IMR-90 (cell line): ENCODE measurements around the gene CUX1. TPM values are rescaled to one million over a fixed set of nuclear protein-coding genes. Genes with fewer than 3 reads are reported as not detected.

Source experiments
- ATAC-seq: fragments of 200-7000 bp; cut with Tn5 transposase; 2 replicates; pipeline ENCODE4 v1.9.1; 2020; ENCODE audit warnings: low read depth, mild to moderate bottlenecking, moderate library complexity
- BruUV-seq: library from RNA; stranded (reverse); fragments of 400-500 nt; replicated peaks from 2 replicates; lab custom pipeline; 2021; lab: Mats Ljungman, UMichigan
- CTCF ChIA-PET: fragments of 300-600 bp; formaldehyde crosslinking; extraction: SDS; loops from one replicate; lab custom pipeline; 2021; ENCODE audit warnings: antibody characterized with exemption; lab: Yijun Ruan, JAX
- POLR2A ChIA-PET: fragments of 300-600 bp; sonication (Branson Sonifier 250); formaldehyde crosslinking; loops from one replicate; lab custom pipeline; 2022; ENCODE audit warnings: antibody characterized with exemption; ENCODE audit not compliant: unreplicated experiment; lab: Charles Lee
- DNase-seq: peaks from one replicate; pipeline ENCODE4 v3.0.0; 2013
- H2AFZ ChIP-seq: replicated peaks from 2 replicates; pipeline ENCODE3; 2013; ENCODE audit warnings: low read length, mild to moderate bottlenecking; ENCODE audit not compliant: poor library complexity
- H2AK5ac ChIP-seq: 2 replicates; pipeline ENCODE4 v1.6.1; 2013; ENCODE audit warnings: low read depth, low read length, inconsistent platforms
- H2AK9ac ChIP-seq: replicated peaks from 2 replicates; pipeline ENCODE3; 2013; ENCODE audit warnings: mild to moderate bottlenecking, low read depth, low read length, moderate library complexity; ENCODE audit not compliant: poor library complexity
- H2BK120ac ChIP-seq: 2 replicates; pipeline ENCODE4 v1.6.1; 2013; ENCODE audit warnings: low read depth, low read length, inconsistent platforms
- H2BK15ac ChIP-seq: 3 replicates; pipeline ENCODE4 v1.6.1; 2013; ENCODE audit warnings: low read depth, low read length, inconsistent platforms
- H2BK20ac ChIP-seq: 2 replicates; pipeline ENCODE4 v1.6.1; 2013; ENCODE audit warnings: low read depth, mild to moderate bottlenecking, inconsistent platforms, low read length, moderate library complexity
- H2BK5ac ChIP-seq: 2 replicates; pipeline ENCODE4 v1.6.1; 2013; ENCODE audit warnings: mild to moderate bottlenecking, low read depth, low read length, inconsistent platforms; ENCODE audit not compliant: poor library complexity, severe bottlenecking
- H3K14ac ChIP-seq: replicated peaks from 2 replicates; pipeline ENCODE4 v1.6.1; 2013; ENCODE audit warnings: low read depth, low read length, inconsistent platforms
- H3K18ac ChIP-seq: 2 replicates; pipeline ENCODE4 v1.6.1; 2013; ENCODE audit warnings: low read depth, low read length, control low read depth
- H3K23ac ChIP-seq: 2 replicates; pipeline ENCODE4 v1.6.1; 2013; ENCODE audit warnings: low read depth, low read length, inconsistent platforms
- H3K27ac ChIP-seq: 2 replicates; pipeline ENCODE4 v1.5.1; 2013; ENCODE audit warnings: mild to moderate bottlenecking, control low read depth, low read length; ENCODE audit not compliant: insufficient read depth
- H3K27me3 ChIP-seq: 2 replicates; pipeline ENCODE4 v1.6.1; 2013; ENCODE audit warnings: low read length; ENCODE audit not compliant: control insufficient read depth, insufficient read depth
- H3K36me3 ChIP-seq: 2 replicates; pipeline ENCODE4 v1.6.1; 2013; ENCODE audit warnings: low read length, mixed read lengths; ENCODE audit not compliant: control insufficient read depth, insufficient read depth
- H3K4ac ChIP-seq: 2 replicates; pipeline ENCODE4 v1.6.1; 2013; ENCODE audit warnings: low read depth, low read length, inconsistent platforms
- H3K4me1 ChIP-seq: 2 replicates; pipeline ENCODE4 v1.6.1; 2013; ENCODE audit warnings: low read length, mixed read lengths; ENCODE audit not compliant: control insufficient read depth, insufficient read depth
- H3K4me2 ChIP-seq: 2 replicates; pipeline ENCODE4 v1.6.1; 2013; ENCODE audit warnings: low read depth, mild to moderate bottlenecking, control low read depth, low read length, moderate library complexity
- H3K4me3 ChIP-seq: 2 replicates; pipeline ENCODE4 v1.5.1; 2013; ENCODE audit warnings: low read depth, mild to moderate bottlenecking, control low read depth, low read length, moderate library complexity; ENCODE audit not compliant: insufficient read depth
- H3K56ac ChIP-seq: 2 replicates; pipeline ENCODE4 v1.6.1; 2013; ENCODE audit warnings: low read length, inconsistent platforms; ENCODE audit not compliant: insufficient read depth; ENCODE audit errors: extremely low read depth
- H3K79me1 ChIP-seq, 2 experiments: 2 replicates each; pipeline ENCODE4 v1.6.1; 2013; ENCODE audit warnings: low read length in 2 of 2, inconsistent platforms in 1 of 2, low read depth in 1 of 2
- H3K9ac ChIP-seq: 2 replicates; pipeline ENCODE4 v1.6.1; 2013; ENCODE audit warnings: low read depth, low read length, control low read depth
- H3K9me1 ChIP-seq: 2 replicates; pipeline ENCODE4 v1.6.1; 2013; ENCODE audit warnings: low read length, inconsistent platforms; ENCODE audit not compliant: insufficient read depth
- H3K9me3 ChIP-seq: 2 replicates; pipeline ENCODE4 v1.6.1; 2013; ENCODE audit warnings: low read length; ENCODE audit not compliant: control insufficient read depth, insufficient read depth
- H4K20me1 ChIP-seq: 2 replicates; pipeline ENCODE4 v1.6.1; 2013; ENCODE audit warnings: low read length, inconsistent platforms; ENCODE audit not compliant: insufficient read depth
- H4K5ac ChIP-seq: 2 replicates; pipeline ENCODE4 v1.6.1; 2013; ENCODE audit warnings: mild to moderate bottlenecking, low read depth, low read length, control low read depth
- H4K8ac ChIP-seq, 2 experiments: 2 replicates each; pipeline ENCODE4 v1.6.1; 2013; ENCODE audit warnings: low read depth in 2 of 2, low read length in 2 of 2, control low read depth in 1 of 2, inconsistent platforms in 1 of 2
- H4K91ac ChIP-seq: 2 replicates; pipeline ENCODE4 v1.6.1; 2013; ENCODE audit warnings: low read depth, low read length, inconsistent platforms; ENCODE audit not compliant: insufficient read depth
- CTCF ChIP-seq: conservative IDR thresholded peaks from 2 replicates; pipeline ENCODE4 v1.5.1; 2012; ENCODE audit warnings: mild to moderate bottlenecking, low read depth, low read length, improper control_type of control experiment
- ELK1 ChIP-seq: fragments of 150-350 bp; IDR thresholded peaks from 2 replicates; pipeline ENCODE4 v1.6.1; 2016; ENCODE audit warnings: low read depth, mild to moderate bottlenecking, low read length, moderate library complexity, borderline replicate concordance
- FOS ChIP-seq: fragments of 150-350 bp; IDR thresholded peaks from 2 replicates; pipeline ENCODE4 v1.6.1; 2016; ENCODE audit warnings: low read depth, low read length
- NFE2L2 ChIP-seq: fragments of 150-350 bp; IDR thresholded peaks from 2 replicates; pipeline ENCODE4 v1.6.1; 2016; ENCODE audit warnings: low read depth, mild to moderate bottlenecking, low read length
- POLR2A ChIP-seq: IDR thresholded peaks from 2 replicates; pipeline ENCODE4 v1.6.1; 2012; ENCODE audit warnings: mild to moderate bottlenecking, low read depth, low read length
- RCOR1 ChIP-seq: IDR thresholded peaks from 2 replicates; pipeline ENCODE4 v1.6.1; 2012; ENCODE audit warnings: mild to moderate bottlenecking, low read length, improper control_type of control experiment; ENCODE audit not compliant: insufficient replicate concordance
- RFX5 ChIP-seq: IDR thresholded peaks from 2 replicates; pipeline ENCODE4 v1.8.0; 2012; ENCODE audit warnings: low read depth, mild to moderate bottlenecking, low read length, moderate library complexity
- SMC3 ChIP-seq: fragments of 150-350 bp; IDR thresholded peaks from 2 replicates; pipeline ENCODE4 v1.6.1; 2016; ENCODE audit warnings: low read depth, mild to moderate bottlenecking, antibody characterized with exemption, low read length, moderate library complexity
- USF2 ChIP-seq: fragments of 150-350 bp; IDR thresholded peaks from 2 replicates; pipeline ENCODE4 v1.6.1; 2017; ENCODE audit warnings: mild to moderate bottlenecking, antibody characterized with exemption, low read length, low read depth
- WGBS, 2 experiments: methylation state at CpG; one replicate each; pipeline versions ENCODE4 v1.1.5 to v1.1.7; 2013; ENCODE audit warnings: missing lambda C conversion rate in 2 of 2; ENCODE audit not compliant: insufficient read length in 1 of 2; ENCODE audit errors: extremely low coverage in 2 of 2; 5-methylcytosine and 5-hydroxymethylcytosine counted together
- dilution Hi-C: fragments of 300-500 bp; cut with HindIII; formaldehyde crosslinking; loops from one replicate; pipeline ENCODE4 v1.14.3; 2018; ENCODE audit warnings: low sequenced_read_pairs; ENCODE audit not compliant: unreplicated experiment
- in situ Hi-C: fragments of 300-500 bp; cut with MboI; formaldehyde crosslinking; loops from 3 replicates; pipeline ENCODE4 v1.14.3; 2019; ENCODE audit warnings: low sequenced_read_pairs, inconsistent platforms, mixed read lengths
- intact Hi-C: fragments of 100-400 bp; cut with micrococcal nuclease; formaldehyde crosslinking; loops from 2 replicates; pipeline ENCODE4 v1.10.0; 2022
- polyA plus RNA-seq, 3 experiments: library from polyadenylated mRNA; depleted of rRNA; stranded (reverse); fragments of >200 nt; gene quantifications; 2 replicates each; pipeline ENCODE4 v1.2.3, GENCODE V29; 2012; ENCODE audit warnings: low replicate concordance in 1 of 3
- total RNA-seq: library from RNA; depleted of rRNA; stranded (reverse); fragments of >200 nt; gene quantifications from 2 replicates; pipeline ENCODE4 v1.2.3, GENCODE V29; 2012

CUX1 gene
- total and polyA plus RNA-seq, 2 of the 4 experiments (the other 2 are of a cell fraction) = 19.7 to 46.4 TPM

- Histone ChIP-seq H3K9me1 (peaks cover 15% of the 10 kb centered on the region; the same call in 1 of the 2 replicates), H3K14ac (no peak overlapping the region), H3K56ac (no peak overlapping the region), H3K4ac (no peak overlapping the region), H4K5ac (no peak overlapping the region), H3K27ac (no peak overlapping the region), H2BK15ac (no peak overlapping the region), H3K9ac (no peak overlapping the region), H3K27me3 (no peaks in the 10 kb centered on the region), H3K9me3 (no peaks in the 10 kb centered on the region), H2AK5ac (no peak overlapping the region), H3K4me2 (no peak overlapping the region), H3K79me1 (peaks cover 42 to 84% of the 10 kb centered on the region in 2 experiments), H3K23ac (no peak overlapping the region), H2BK120ac (no peak overlapping the region), H2AK9ac (no peak overlapping the region), H3K4me3 (no peak overlapping the region), H4K8ac (no peak overlapping the region), H3K4me1 (peaks cover 12% of the 10 kb centered on the region), H2AFZ (no peak overlapping the region), H3K36me3 (no peaks in the 10 kb centered on the region), H3K18ac (no peak overlapping the region), H2BK20ac (no peak overlapping the region), H4K91ac (no peak overlapping the region), H2BK5ac (no peak overlapping the region), H4K20me1 (peaks cover 65% of the 10 kb centered on the region)
- dilution Hi-C loops (no loop called here), intact Hi-C loops (no loop called here), in situ Hi-C loops (no loop called here)
- 85% methylated on average over 5 of the region's 11 CpGs; no CpG with 5 or more reads in 1 of the 2 experiments for WGBS, 2 experiments
- CTCF ChIA-PET = no interaction called here
- DNase-seq (no peak), ATAC-seq (no peak)
- no TSS peak for BruUV-seq
- POLR2A ChIA-PET = no interaction called here
- TF ChIP-seq ELK1 = no peak
- no peak for TF ChIP-seq RFX5
- TF ChIP-seq USF2 = no peak
- no peak for TF ChIP-seq NFE2L2
- no peak for TF ChIP-seq POLR2A
- TF ChIP-seq CTCF = no peak
- no peak for TF ChIP-seq RCOR1
- TF ChIP-seq SMC3 = no peak
- TF ChIP-seq FOS = no peak
Measured at GRCh38 chr7:101860316-101861217, 43.1 kb downstream of the CUX1 start.
